GM21381 (cell line): ENCODE measurements around the gene FRMD5.

Experiments
- ATAC-seq: cut with Tn5 transposase; IDR thresholded peaks from one replicate; pipeline ENCODE4 v1.9.1; 2021; ENCODE audit warnings: mild to moderate bottlenecking, moderate library complexity; ENCODE audit not compliant: unreplicated experiment

FRMD5 gene

DNA sequence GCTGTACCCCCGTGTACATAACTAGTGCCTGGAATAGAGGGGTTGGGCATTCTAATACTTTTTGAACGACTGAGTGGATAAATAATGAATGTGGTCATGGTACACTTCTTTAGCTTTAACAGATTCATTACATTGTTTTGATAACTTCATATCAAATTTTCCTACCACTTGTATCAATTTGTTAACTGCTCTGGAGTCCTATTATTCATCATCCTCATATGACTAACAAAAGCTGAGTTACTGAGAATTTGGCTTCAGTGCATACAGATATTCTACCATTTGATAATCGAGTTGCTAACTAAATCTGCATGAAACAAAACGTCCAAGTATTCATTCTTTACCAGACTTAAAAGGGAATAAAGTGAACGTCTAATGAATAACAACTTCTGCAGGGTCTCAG, 31.7 kb downstream of the FRMD5 start:
- no peak for ATAC-seq

DNA sequence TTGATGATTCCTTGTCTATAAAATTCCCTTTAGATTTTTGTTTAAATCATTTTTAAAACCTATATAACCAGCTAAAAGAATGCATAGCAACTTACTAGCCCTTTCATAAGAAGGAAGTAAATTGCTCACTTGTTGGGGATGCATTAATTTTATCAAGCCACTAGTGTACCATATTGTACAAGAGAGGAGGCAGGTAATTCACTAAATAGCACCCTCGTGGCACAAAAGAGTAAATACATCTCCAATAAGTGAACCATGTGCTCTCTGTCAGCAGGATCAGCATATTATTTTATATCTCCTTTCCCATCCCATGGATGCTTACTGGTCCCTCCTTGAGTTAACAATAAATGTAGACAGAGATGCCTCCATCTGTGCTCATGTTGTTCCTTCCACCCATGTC, 34.3 kb downstream of the FRMD5 start:
- ATAC-seq: no peak

DNA sequence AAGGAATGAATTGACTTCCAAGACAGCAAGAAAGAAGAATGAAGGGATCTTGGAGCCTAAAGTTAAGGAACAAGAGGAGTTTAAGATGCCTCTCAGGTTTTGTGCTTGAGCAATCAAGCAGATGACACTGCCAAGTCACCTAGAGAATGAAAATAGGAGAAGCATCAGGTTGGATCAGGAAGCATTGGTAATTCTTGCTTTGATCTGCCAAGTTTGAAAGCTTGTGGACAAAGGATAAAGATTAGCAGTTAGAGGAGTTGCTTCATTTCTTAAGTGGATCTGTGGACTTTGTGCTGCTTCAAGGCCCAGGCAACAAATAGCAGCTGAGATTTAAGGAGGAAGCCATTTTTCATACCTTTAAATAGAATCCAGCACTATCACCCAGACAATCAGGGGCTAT, 35.6 kb downstream of the FRMD5 start:
- ATAC-seq: no peak

DNA sequence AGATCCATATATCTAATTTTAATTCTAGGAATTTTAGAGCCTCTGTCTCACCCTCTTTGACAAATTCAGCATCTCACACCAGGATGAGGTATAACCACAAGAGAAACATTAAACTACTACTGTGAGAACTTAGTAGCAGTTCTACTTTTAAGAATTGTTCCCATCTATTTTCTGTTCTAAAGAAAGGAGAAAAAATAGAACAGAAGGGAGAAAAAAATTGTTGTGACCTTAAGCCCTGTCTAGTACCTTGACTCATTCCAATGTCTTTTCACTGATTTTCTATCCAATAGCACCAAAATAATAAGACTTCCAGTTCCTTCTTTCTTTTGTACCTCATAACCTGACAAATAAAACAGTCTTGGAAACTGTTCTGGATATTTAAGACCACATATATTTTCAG, 37.0 kb downstream of the FRMD5 start:
- ATAC-seq: no peak

DNA sequence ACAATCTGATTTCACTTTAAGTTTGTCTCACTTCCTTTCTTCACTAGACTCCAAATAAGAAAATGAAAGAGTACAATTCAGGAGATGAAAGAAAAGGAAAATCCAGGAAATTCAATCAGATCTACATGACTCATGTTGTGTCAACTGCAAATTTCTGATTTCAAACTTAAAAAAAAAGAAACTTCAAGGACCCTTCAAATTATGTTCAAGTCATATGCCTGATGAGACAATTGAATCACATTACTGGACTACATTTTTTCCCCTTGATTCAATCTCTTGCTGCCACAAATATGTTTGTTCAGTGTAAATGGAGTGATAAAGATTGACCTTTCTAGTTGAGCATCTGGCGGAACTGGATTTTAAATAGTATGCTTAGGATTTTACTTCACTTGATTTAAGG, 37.4 kb downstream of the FRMD5 start:
- ATAC-seq: no peak

DNA sequence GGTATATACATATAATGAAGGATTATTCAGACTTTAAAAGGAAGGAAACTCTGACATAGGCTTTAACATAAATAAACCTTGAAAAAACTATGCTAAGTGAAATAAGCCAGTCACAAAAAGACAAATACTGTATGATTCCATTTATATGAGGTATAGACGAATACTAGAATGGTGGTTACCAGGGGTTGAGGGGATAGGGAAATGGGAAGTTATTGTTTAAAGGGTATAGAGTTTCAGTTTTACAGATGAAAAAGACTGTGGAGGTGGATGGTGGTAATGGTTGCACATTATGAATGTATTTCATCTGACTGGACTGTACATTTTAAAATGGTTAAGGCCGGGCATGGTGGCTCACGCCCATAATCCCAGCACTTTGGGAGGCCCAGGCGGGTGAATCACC, 41.7 kb downstream of the FRMD5 start:
- ATAC-seq: no peak

DNA sequence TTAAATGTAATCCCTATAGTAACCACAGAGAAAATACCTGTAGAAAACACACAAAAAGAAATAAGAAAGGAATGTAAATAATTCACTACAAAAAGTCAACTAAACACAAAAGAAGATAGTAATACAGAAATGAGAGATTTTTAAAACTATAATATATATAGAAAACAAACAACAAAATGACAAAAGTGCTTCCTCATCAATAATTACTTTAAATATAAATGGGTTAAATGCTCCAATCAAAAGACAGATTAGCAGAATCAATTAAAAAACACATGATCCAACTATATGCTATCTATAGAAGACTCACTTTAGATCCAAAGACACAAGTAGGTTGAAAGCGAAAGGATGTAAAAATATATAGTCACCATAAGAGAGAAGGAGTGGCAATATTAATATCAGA, 45.8 kb downstream of the FRMD5 start:
- ATAC-seq: no peak

DNA sequence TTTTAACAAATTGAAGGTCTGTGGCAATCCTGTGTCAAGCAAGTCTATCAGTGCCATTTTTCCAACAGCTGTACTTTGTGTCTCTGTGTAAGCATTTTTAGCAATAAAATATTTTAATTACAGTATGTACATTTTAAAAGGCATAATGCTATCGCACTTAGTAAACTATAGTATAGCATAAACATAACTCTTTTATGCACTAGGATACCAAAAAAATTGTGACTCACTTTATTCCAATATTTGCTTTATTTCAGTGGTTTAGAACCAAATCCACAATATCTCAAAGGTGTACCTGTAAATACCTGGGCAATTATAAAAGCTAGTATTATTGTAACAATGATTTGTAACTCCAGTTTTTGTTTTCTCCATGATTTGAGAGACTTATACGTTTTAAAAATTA, 46.5 kb downstream of the FRMD5 start:
- no peak for ATAC-seq

DNA sequence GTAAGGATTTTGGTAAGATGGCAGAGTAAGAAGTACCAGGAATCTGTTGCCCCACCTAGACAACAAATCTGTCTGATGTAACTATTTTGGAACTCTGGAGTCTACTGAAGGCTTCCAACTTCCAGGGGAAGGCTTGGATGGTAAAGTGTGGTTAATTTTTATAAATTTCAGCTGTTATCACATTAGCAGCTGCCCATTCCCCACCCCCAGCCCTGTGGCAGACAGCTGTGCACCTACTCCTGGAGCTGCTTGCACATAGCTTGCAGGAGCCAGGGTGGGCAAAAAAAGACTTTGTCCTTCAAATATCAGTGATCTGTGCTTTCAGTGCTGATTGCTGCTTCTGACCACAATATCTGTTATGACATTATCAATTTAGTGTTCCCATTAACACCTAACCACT, 47.4 kb downstream of the FRMD5 start:
- no peak for ATAC-seq

DNA sequence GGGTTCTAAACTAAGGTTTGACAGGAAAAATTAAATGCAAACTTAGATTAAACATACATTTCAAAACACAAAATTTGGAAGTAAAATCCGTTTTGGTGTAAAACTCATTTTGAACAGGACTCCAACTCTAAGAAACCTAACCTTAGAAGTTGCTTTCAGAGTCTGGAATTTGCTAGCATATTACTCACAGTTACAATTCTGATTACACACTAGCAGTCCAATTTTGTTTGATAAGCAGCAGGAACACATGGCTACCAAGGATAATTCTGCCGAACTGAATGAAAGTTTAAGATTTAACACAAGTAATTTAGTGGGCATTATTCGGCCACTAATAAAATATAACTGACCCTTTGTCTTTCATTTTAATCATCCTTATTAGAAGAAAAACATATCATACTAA, 49.6 kb downstream of the FRMD5 start:
- ATAC-seq: no peak

DNA sequence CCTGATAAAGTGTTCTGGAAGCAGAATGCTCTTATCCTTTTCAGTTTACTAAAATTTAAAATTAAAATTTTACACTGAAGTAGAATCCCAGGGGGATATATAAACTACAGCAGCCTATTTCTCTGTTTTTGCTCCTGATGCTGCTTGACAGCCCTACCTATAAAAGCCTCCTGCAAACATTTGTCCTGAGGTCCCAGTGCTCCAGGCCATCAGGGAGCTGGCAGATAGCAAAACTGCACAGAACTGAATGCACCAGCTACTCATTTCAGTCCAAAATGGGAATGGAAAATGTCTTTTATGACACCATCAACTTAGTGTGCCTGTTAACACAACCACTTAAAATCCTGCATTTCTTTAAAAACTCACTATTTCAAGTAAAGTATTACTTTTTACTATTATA, 50.1 kb downstream of the FRMD5 start:
- no peak for ATAC-seq

DNA sequence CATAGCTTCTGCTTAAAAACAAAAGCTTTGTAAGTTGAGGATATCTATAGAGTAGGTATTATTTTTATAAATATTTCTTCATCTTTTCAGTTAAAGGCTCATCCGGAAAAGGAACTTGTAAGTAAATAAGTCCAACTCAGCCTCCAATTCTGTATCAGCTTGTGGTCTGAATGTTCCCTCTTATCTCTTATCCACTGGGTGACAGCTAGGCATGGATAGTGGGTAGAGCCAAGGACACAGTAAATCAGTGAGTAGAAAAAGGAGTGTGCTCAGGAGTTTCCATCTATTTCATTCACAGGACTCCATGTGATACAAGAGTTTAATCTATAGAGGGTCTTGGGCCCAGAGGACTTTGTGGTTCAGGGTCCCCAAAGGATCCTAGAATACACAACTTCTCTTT, 50.9 kb downstream of the FRMD5 start:
- ATAC-seq: no peak

DNA sequence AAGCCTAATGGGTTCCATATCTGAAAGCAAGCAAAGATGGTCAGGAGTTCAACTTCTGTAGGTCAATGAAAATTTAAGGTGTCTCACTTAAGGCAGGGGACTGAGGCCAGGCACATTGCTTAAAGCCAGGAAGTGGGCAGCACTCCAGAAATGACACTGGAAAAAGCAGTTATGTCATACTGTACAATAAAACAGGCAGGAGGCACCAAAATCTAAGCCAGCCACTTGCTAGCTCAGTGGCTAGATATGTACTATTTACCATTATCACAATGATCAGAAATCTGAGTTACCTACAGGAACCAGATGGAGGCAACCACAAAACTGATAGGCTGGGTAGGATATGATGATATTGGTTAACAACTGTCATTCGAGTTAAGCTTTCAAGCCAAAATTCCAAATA, 57.3 kb downstream of the FRMD5 start:
- ATAC-seq: no peak

DNA sequence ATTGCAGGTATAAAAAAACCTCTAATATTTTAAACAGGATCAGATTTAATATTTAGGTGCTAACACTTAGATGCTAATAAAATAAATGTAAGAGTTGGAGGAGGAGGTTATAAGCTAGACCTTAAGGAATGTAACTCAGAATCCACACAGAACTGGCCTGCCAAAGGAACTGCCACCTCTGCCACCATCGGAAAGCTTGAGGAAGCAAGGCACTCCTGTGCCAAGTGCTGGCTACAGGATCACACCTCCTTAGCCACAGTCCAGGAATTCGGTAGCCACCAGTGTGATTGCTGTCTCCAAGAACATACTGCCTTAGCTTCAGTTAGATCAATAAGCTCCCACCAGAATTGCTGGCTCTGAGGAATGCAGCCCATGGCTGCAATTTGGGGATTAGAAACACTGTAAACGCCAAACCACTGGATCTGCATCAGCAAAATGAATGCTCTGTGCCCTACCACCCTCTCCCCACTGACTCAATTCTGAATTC, 58.0 kb downstream of the FRMD5 start:
- no peak for ATAC-seq

DNA sequence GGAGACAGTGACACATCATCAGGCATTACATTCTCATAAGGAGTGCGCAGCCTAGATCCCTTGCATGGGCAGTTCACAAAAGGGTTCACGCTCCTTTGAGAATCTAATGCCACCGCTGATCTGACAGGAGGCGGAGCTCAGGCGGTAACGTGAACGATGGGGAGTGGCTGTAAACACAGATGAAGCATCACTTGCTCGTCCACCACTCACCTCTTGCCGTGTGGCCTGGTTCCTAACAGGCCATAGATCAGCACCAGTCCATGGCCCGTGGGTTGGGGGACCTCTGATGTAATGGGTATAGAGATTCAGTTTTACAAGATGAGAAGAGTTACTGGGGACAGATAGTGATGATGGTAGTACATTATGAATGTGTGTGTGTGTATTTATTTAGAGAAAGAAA, 63.0 kb downstream of the FRMD5 start:
- no peak for ATAC-seq

DNA sequence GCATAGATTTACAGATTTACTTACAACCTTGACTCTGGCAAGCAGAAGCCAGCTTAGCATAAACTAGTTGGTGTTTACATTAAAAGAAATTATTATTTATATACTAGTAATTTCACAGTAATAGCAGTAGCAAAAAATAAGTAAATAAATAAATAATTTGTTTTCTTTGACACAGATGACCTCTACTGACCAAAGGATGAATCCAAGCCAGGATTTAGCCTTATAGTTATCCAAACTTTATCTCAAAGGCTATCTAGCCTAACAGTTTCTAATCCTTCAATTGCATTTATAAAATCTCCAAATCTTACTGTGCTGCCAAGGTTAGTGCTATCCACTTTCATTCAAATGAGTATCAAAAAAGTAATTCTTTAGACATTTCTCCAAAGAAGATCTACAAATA, 64.3 kb downstream of the FRMD5 start:
- ATAC-seq: no peak

DNA sequence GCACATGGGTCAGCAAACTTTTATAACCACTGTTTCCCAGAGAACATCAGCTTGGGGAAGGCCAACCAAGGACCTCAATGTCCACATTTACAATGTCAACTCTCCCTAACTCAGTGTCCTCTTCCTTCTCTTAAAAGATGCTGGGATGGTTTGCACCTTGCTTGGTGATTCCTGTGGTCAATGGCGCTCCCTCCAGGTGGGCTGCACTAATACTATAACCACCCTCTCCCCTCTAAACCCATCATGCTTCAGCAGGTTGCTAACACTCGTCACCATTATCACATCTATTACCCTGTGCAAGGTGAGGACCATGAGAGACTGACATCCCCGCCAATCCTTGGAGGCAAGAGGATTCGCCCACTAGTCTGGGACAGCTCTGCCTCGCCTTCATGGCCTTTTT, 65.2 kb downstream of the FRMD5 start:
- no peak for ATAC-seq

DNA sequence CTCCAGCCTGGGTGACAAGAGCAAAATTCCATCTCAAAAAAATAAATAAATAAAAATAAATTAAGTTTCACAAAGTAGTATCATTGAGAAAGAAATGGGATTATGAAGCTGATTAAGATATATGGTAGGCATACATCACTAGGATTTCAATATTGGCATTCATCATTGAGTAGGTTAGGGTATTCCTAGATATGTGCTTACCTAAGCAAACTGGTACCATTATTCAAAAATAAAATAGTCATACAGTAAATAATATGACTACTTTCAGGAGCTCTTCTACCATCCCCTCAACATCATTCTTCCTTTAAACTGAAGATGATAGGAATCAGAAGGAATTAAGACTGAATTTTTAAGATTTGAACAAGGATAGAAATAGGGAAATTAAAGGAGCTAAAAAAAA, 66.6 kb downstream of the FRMD5 start:
- ATAC-seq: no peak

DNA sequence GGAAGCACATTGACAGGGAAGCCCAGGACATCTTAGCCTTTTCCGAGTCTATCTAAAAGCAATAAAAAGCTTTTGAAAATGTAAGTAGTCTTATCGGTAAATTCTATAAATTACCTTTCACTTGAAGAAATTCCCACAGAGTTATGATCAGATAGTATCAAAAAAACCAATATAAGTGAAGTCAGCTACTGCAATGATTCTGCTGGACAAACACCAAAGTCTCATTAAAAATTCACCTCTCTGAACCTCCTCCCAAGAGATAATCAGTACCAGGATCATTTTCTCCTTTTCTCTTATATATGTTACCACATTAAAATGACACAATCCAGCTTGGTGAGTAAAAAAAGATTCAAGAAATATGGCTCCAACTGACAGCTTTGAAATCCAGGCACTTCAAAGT, 69.2 kb downstream of the FRMD5 start:
- ATAC-seq: no peak

DNA sequence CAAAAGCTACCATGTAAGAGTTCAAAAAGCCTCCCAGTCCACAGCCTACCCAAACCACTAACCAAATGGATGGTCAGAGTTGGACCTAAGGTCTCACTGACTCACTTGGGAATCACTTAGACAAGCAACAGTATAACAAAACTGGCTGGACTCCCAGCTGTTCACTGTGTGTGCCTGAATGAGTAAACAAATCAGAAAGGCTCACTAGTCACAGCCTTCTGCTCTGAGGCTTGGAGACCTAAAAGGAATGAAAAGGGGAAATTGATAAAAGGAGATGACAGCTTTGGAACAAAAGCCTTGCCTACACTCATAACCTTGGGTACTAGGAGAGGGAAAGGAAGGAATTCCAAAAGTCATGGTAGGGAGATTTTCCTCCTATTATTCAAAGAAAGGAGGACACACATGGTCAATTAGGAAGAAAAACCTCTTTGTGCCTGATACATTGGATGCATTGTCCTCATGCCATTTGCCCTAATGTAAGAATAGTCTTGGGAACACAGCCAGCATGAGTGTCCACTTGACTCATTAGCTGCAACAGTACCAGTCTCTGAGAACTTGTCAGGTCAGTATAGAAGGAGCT, 92.3 kb downstream of the FRMD5 start:
- no peak for ATAC-seq

DNA sequence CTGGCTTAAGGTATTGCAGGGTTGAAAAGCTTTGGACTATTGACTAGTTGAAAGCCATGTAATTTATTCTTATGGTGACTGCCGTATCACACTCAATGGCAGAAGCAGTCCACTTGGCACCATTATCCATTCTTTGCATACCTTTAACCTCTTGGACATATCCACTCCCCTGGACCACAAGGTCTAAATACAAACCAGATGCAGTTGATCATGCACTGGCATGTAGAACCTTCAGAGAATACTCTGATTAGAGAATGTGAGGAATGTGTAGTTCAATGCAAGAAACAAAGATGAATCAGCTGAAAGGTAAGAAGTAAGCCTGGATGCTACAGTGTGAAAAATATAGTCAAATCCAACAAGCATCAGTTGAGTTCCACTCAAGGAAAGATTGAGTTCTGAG, 93.1 kb downstream of the FRMD5 start:
- no peak for ATAC-seq

DNA sequence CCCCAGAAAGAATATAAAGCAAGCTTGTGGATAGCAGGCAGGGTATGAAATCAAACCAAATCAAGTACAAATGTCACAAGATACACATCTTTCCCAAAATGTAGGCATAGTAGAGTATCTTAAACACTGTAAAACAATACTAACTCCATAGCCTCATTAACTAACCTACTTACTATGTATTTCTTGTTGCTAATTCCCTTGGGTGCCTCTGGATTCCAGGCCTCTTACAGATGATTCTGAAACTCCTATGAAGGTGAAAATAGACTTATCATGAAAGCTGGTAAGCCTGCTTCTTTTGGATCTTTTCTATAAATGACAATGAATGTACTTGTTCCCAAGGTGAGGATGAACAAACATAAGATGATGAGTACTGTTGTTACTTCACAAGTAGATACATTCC, 93.8 kb downstream of the FRMD5 start:
- no peak for ATAC-seq

DNA sequence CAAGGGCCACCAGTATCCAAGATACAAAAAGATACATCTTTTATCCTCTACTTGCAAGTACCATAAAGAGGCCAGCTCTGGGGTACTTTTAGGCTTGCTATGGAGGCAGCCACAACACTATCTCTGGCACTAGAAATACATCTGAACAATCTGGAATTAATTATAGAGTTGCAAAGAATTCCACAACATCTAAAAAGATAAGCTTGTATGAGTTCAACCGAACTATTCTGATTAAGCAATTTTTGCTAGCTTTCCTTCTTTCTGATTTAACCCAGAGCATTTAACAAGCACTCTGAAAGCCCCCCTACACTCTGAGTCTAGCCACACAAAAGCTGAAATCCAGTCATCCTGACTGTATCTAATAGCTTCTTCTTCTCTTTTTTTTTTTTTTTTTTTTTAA, 95.4 kb downstream of the FRMD5 start:
- no peak for ATAC-seq

DNA sequence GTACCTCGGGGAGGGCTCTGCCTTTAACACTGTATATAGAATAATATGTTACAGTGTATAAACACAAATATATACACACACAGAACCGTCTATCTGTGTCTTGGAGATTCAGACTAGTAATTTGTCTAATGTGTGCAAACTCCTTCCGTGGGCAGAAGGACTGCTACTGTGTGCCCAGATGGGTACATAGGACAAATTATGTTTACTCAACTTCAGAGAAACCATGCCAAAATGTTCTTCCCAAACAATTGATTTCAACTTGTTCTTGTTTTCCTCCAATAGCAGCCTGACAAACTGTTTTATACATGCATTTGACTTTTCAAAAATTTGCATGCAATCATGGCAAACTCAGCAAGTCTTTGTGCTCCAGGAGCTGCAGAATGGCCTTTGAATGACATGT, 97.5 kb downstream of the FRMD5 start:
- ATAC-seq: no peak
